Natural killer cell (primary cell): ENCODE results near the gene DDX56. TPM values are rescaled to one million over a fixed set of nuclear protein-coding genes. Genes with fewer than 3 reads are reported as not detected.

Experiments
- ATAC-seq, 3 donors: fragments of 150-1000 bp in 2 of 3; fragments of 200-7000 bp in 1 of 3; cut with Tn5 transposase; 1 replicate in 1 of 3; 2 replicates in 2 of 3; pipeline ENCODE4 v1.10.0; 2021; ENCODE audit warnings: mild to moderate bottlenecking in 2 of 3, moderate library complexity in 2 of 3
- DNase-seq, 2 donors: peaks; one replicate each; pipeline versions ENCODE4 v3.0.0 to v3.0.0-alpha.2; 2013 to 2021; ENCODE audit warnings: mixed read lengths in 1 of 2
- H3K27ac ChIP-seq: one replicate; pipeline ENCODE4 v1.5.1; 2013; ENCODE audit warnings: mild to moderate bottlenecking, low read length
- H3K27me3 ChIP-seq: one replicate; pipeline ENCODE4 v1.6.1; 2013; ENCODE audit warnings: low read length; ENCODE audit not compliant: control insufficient read depth, insufficient read depth
- H3K36me3 ChIP-seq: one replicate; pipeline ENCODE4 v1.6.1; 2013; ENCODE audit warnings: low read length; ENCODE audit not compliant: control insufficient read depth, insufficient read depth
- H3K4me1 ChIP-seq: one replicate; pipeline ENCODE4 v1.6.1; 2013; ENCODE audit warnings: low read length; ENCODE audit not compliant: control insufficient read depth, insufficient read depth
- H3K4me3 ChIP-seq: one replicate; pipeline ENCODE4 v1.5.1; 2013; ENCODE audit warnings: low read length
- H3K9me3 ChIP-seq: one replicate; pipeline ENCODE4 v1.6.1; 2013; ENCODE audit warnings: low read length; ENCODE audit not compliant: control insufficient read depth, insufficient read depth
- H3K27ac Mint-ChIP-seq, 2 donors: one replicate each; pipeline ENCODE4 v1.8.0; 2022; ENCODE audit warnings: mild to moderate bottlenecking in 2 of 2, mixed read lengths in 2 of 2, moderate library complexity in 1 of 2
- H3K27me3 Mint-ChIP-seq, 2 donors: one replicate each; pipeline ENCODE4 v1.8.0; 2022; ENCODE audit warnings: low read depth in 2 of 2, mixed read lengths in 2 of 2
- H3K36me3 Mint-ChIP-seq: one replicate; pipeline ENCODE4 v1.8.0; 2022; ENCODE audit warnings: mixed read lengths
- H3K4me1 Mint-ChIP-seq, 2 donors: one replicate each; pipeline ENCODE4 v1.8.0; 2022; ENCODE audit warnings: mixed read lengths in 2 of 2
- H3K4me3 Mint-ChIP-seq: one replicate; pipeline ENCODE4 v1.8.0; 2022; ENCODE audit warnings: mild to moderate bottlenecking, moderate library complexity, mixed read lengths
- H3K9me3 Mint-ChIP-seq, 2 donors: one replicate each; pipeline ENCODE4 v1.8.0; 2022; ENCODE audit warnings: mixed read lengths in 2 of 2
- CTCF ChIP-seq: fragments of 200-600 bp; IDR thresholded peaks from one replicate; pipeline ENCODE4 v1.8.0; 2022; ENCODE audit warnings: antibody characterized with exemption
- WGBS: methylation state at CpG from one replicate; pipeline ENCODE4 v1.1.7; 2013; ENCODE audit warnings: missing lambda C conversion rate; ENCODE audit not compliant: insufficient coverage; 5-methylcytosine and 5-hydroxymethylcytosine counted together
- intact Hi-C: fragments of 100-400 bp; cut with micrococcal nuclease; formaldehyde crosslinking; loops from one replicate; pipeline ENCODE4 v1.14.2; 2022
- total RNA-seq, 4 donors: library from RNA; stranded (reverse); fragments of 120-200 nt in 1 of 4; gene quantifications; one replicate each; pipeline versions ENCODE4 v1.2.3 to v1.2.4, GENCODE V29; 2013 to 2022

Gene DDX56
- total RNA-seq, 3 donors from 2014 or later (not counting 1 experiment from before 2014, with no cell fraction given), result 67.8 to 85.5 (median 84.5) TPM

- no peak for TF ChIP-seq CTCF
- H3K36me3 Mint-ChIP-seq, result no peaks in the 10 kb centered on the region
- no peak for DNase-seq
- Histone ChIP-seq H3K4me1 (no peaks in the 10 kb centered on the region), H3K36me3 (no peaks in the 10 kb centered on the region), H3K27ac (no peak overlapping the region), H3K9me3 (no peaks in the 10 kb centered on the region), H3K27me3 (no peaks in the 10 kb centered on the region), H3K4me3 (no peak overlapping the region)
- no peaks in the 10 kb centered on the region for H3K9me3 Mint-ChIP-seq
- peaks cover 5 to 6% of the 10 kb centered on the region in 2 donors for H3K27me3 Mint-ChIP-seq
- no peak overlapping the region for H3K4me3 Mint-ChIP-seq
- no peak overlapping the region for H3K27ac Mint-ChIP-seq
- ATAC-seq, result no peak
- intact Hi-C loops, result no loop called here
- H3K4me1 Mint-ChIP-seq, result no peaks in the 10 kb centered on the region
- WGBS, result 82% methylated on average over 6 of the region's 6 CpGs
Measured at GRCh38 chr7:44541876-44542610, 31.7 kb downstream of the DDX56 start.

- Mint-ChIP-seq H3K27me3 (no peaks in the 10 kb centered on the region), H3K27ac (no peak within 1 kb of the TSS), H3K4me1 (no peaks in the 10 kb centered on the region), H3K36me3 (no peaks in the 10 kb centered on the region), H3K4me3 (no peak within 1 kb of the TSS), H3K9me3 (no peaks in the 10 kb centered on the region)
- Histone ChIP-seq H3K4me1 (no peaks in the 10 kb centered on the region), H3K27ac (no peak within 1 kb of the TSS), H3K4me3 (no peak within 1 kb of the TSS), H3K36me3 (no peaks in the 10 kb centered on the region), H3K27me3 (no peaks in the 10 kb centered on the region), H3K9me3 (no peaks in the 10 kb centered on the region)
- intact Hi-C loops, result no loop called here
- ATAC-seq (no peak), DNase-seq (no peak)
- no peak for TF ChIP-seq CTCF
- WGBS, result 91% methylated on average over 20 of the region's 20 CpGs
Measured at GRCh38 chr7:44541028-44541869, 32.5 kb downstream of the DDX56 start, which contains the start of gene NPC1L1. TSS of gene NPC1L1 (minus strand) at chr7:44541330. CDS start at chr7:44541259, 71 bp downstream.

GRCh38 chr7:44540592-44541027 is 33.1 kb downstream of the DDX56 start:
- no peak for TF ChIP-seq CTCF
- no peak overlapping the region for H3K4me3 Mint-ChIP-seq
- H3K36me3 Mint-ChIP-seq, result no peaks in the 10 kb centered on the region
- H3K27me3 ChIP-seq, result no peaks in the 10 kb centered on the region
- H3K9me3 Mint-ChIP-seq, result no peaks in the 10 kb centered on the region
- no peak for DNase-seq
- intact Hi-C loops, result no loop called here
- no peak for ATAC-seq
- no peak overlapping the region for H3K4me3 ChIP-seq
- H3K27ac Mint-ChIP-seq, result no peak overlapping the region
- no peaks in the 10 kb centered on the region for H3K4me1 Mint-ChIP-seq
- H3K27me3 Mint-ChIP-seq, result no peaks in the 10 kb centered on the region
- WGBS, result 87% methylated on average over 5 of the region's 5 CpGs
- no peaks in the 10 kb centered on the region for H3K36me3 ChIP-seq
- no peaks in the 10 kb centered on the region for H3K4me1 ChIP-seq
- H3K27ac ChIP-seq, result no peak overlapping the region
- no peaks in the 10 kb centered on the region for H3K9me3 ChIP-seq
